ELF-1 (cell line): ENCODE results near the gene CABP1.
"Not testable (repeated sequence)": the region's sequence is repeated elsewhere in the genome, so short reads cannot be mapped to it uniquely, and the experiment has no call there.

ENCODE experiments used
- DNase-seq: peaks from one replicate; pipeline ENCODE4 v3.0.0-alpha.2; 2016; ENCODE audit warnings: low read depth, low spot score

Gene CABP1

DNA sequence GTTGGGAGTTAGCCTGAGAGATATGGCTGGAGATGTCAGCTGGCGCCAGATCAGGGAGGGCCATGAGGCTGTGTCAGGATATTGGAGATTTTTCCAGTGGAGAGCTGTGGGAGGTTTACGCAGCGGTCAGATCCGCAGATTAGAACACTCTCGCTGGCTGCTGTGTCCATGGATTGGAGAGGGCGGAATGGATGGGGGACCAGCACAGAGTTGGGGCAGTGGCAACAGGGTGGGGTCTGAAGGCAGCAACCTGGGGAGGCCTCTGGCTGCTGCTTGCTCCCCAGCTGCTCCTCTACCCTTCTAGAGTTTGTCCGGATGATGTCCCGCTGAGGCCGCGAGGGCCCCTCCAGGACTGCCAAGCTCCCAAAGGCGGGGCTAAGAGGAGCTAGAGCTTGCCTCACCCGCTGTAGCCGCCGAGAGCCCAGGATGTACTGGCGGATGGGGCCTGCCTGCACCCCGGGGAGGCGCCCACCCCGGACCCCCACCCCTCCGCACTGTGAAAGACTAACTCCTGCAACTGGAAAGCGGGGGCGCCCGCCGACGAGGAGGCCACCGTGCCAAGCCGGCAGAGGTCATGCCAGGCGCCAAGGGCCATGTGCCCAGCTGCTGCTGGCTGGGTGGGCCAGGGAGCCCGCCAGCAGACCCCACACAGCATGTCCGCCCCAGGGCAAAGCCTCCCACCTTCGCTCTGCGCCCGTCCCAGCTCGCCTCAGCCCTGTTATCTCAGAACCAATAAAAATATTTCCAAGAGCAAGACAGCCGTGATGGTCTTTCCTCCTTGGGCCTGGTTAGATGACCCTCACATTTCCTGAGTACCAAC is 26.4 kb downstream of the CABP1 start:
- no peak for DNase-seq

DNA sequence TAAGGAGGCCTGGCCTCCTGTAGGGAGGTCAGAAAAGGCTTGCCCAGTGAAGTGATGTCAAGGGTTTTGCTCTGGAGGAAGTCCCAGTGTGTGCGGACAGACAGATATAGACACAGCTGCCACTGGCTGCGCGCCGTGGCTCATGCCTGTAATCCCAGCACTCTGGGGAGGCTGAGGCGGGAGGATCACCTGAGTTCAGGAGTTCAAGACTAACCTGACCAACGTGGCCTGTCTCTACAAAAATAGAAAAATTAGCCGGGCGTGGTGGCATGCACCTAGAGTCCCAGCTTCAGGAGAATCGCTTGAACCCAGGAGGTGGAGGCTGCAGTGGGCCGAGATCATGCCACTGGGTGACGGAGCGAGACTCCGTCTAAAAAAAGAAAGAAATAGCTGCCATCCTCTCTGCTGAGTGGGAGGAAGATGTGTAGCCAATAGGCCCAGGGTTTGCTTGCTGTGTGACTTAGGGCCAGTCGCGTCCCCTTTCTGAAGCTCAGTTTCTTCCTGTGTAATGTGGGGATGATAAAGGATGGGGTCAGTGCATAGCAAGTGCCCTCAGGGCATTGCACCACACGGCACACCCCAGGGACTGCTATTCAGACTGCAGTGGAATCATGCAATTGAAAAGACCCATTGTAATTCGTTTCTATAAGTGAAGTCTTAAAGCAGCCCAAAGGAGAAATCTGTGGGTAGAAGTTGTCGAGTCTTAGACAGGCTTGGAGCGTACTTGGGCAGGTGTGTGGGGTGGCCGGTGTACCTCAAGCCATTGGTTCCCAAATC is 27.9 kb downstream of the CABP1 start:
- peak; percentile 72 for DNase-seq

DNA sequence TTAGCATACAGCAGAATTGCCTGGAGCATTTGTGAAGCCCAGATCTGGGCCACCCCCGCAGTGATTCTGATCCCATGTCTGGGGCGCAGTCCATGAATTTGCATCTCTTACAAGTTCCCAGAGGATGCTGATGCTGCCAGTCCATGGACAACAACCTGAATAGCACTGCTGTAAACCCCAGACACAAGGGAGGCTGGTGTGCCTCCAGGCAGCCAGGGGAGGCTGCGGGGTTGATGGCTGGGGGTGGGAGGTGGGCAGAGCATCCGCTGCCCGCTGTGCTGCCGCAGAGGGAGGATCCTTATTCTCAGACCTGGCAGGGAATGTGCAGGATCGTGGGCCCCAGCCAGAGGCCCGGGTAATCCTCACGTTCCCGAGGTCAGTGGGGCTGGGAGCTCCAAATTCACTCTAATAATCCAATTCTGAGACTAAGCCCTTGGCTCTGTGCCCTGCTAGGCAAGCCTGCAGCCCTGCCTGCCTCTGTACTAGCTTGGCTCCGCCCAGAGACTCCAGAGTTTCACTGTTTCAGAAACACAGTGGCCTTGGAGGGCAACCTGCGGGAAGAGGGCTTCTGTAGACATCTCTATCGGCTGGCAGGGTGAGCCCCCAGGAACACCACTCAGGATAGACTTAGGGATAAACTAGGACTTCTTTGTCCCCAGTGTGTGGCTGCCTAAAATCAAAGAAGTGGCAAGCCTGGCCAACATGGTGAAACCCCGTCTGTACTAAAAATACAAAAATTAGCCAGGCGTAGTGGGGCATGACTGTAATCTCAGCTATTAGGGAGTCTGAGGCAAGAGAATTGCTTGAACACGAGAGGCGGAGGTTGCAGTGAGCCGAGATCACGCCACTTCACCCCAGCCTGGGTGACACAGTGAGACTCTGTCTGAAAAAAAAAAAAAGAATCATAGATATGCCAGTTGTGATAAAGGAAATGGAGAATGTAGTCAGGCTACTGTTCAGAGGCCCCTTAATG is 28.7 kb downstream of the CABP1 start:
- DNase-seq = no peak

DNA sequence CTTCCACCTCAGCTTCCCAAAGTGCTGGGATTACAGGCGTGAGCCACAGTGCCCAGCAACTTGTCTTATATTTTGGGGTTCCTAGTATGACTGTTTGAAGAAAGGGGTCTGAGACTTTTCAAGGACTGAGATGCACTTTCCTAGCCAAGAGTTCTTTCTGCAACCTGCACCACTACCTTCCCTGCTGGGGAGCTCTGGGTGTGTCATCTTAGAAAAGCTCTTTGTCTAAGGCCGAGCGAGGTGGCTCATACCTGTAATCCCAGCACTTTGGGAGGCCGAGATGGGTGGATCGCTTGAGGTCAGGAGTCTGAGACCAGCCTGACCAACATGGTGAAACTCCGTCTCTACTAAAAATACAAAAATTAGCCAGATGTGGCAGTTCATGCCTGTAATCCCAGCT is 29.8 kb downstream of the CABP1 start:
- DNase-seq = not testable (repeated sequence)

DNA sequence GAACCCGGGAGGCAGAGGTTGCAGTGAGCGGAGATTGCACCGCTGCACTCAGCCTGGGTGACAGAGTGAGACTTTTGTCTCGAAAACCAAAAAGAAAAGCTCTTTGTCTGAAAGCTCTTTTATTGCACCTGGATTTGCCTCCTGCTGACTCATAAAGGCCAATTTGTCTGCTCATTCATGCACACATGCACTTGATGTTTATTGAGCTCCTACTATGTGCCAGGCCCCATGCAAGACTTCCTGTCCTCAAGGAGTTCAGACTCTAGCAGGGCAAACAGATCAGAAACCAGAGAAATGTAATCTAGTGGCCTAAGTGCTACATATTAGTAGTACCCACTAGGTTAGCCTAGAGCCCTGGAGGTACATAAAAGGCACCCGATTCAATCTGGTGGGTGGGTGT is 30.2 kb downstream of the CABP1 start:
- no peak for DNase-seq

DNA sequence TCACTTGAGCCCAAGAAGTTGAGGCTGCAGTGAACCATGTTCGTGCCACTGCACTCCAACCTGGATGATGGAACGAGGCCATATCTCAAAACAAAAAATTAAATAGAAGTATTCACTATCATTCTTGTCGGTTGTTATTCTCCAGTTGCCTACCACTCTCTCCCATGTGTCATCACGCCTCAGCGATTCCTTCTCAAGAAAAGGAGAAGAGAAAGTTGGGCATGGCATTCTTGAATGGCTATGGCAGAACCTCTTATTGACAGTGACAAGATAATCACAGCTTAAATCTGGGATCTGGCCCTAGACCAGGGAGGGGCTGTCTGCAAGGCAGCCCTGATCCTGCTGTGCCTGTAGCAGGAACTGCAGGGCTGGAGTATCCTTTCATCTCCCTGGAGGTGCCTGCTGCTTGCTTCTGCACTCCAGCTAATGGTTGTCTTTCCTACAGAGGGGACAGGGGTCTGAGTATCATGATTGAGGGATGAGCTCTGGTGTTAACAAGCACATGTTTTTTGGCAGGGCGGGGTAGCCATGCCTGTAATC is 33.7 kb downstream of the CABP1 start:
- DNase-seq = no peak

DNA sequence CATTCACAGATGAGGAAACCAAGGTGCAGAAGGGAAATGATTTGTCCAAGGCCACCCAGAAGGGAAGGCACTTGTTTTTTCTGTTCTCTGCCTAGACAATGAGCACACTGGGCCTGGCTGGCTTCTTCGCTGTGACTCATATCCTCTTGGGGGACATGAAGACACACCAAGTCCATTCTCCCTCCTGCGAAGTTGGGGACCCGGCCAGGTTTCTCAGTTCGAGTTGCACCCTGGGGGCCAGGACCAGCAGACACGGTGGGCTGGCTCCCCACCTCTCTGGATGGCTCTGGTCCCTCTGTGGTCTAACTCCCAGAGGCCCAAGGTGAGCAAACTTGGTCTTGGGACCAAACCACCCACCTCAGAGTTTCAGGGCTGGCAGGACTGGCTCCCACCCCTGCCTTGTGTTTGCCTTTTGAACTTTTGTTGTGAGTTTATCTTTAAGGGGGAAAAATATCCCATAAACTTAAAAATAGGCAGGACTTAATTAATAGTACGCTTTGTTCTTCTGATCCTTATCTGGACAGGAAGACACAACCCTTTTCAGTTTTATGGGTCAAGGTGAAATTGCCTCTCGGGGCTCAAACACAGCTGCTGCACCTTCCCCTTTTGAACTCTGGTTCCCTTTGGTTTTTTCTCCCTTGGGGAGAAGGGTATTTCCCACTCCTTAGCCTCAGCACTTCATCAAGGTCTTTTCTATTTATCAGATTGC is 37.5 kb downstream of the CABP1 start:
- DNase-seq = no peak

DNA sequence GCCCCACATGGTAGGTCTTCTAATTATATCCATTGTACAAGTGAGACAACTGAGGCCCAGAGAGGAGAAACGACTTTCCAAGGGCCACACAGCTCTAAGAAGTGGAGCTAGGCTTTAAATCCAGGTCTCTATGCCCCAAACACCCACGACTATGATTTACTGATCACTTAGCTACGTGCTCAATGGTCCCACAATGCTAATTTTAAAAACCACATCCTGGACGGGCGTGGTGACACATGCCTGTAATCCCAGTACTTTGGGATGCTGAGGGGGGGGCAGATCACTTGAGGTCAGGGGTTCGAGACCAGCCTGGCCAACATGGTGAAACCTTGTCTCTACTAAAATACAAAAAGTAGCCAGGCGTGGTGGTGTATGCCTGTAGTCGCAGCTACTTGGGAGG is 38.1 kb downstream of the CABP1 start:
- DNase-seq = no peak

DNA sequence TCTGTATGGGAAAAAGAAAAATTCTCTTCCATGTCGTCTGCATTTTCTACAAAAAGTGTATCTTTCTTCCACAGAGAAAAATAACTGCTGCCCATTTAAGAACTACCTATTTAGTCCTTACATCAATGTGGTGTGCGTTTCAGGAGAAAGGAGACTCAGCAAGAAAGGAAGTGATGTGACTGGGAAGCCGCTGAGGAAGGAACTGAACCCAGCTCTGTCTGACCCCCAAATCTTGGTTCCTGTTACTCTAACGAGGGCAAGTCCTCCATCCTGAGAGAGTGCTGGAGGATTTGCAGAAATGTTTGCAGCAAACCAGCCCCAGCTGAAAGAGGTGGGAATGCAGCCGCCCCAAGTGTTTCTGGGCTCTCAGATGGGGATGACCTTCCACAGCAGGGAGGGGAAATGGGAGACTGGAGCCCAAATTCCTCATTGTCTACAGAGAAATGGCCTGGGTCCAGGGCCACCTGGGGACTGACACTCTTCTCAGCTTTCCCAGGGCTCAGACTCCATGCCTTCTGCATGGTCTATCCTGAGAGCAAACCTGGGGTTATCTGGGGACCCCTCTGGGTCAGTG is 39.8 kb downstream of the CABP1 start:
- DNase-seq = no peak

DNA sequence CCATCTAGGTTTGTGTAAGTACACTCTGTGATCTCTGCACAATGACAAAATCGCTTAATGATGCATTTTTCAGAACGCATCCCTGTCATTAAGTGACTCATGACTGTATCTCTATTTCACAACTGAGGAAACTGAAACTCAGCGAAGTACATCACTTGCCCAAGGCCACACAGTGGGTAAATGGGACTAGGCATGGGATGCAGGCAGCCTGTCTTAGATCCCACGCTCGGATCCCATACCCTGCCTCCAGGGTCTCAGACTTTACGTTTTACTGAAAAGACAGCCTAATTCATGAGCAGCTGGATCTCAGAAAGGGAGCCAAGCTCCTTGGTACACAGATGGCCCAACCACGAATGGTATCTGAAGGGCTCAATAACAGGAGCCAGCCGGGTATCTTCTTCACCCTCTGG is 44.1 kb downstream of the CABP1 start:
- DNase-seq = no peak

DNA sequence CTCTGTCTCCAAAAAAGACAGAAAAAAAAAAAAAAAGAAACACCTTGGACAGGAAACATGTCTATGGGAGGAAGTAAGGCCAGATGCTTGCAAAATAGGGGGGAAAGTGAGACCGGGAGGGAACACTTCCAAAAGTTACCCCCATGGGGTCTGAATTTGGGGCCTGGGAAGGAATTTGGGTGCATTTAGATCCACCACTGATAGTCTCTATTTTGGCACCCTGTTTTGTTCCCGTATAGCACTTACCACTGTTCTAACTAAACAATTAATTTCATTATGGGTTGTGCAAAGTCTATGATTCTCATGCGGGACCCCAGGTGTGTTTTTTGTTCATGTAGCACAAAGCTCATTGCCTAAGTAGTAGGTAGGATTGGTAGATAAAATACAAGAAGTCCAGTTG is 45.1 kb downstream of the CABP1 start:
- DNase-seq = no peak

DNA sequence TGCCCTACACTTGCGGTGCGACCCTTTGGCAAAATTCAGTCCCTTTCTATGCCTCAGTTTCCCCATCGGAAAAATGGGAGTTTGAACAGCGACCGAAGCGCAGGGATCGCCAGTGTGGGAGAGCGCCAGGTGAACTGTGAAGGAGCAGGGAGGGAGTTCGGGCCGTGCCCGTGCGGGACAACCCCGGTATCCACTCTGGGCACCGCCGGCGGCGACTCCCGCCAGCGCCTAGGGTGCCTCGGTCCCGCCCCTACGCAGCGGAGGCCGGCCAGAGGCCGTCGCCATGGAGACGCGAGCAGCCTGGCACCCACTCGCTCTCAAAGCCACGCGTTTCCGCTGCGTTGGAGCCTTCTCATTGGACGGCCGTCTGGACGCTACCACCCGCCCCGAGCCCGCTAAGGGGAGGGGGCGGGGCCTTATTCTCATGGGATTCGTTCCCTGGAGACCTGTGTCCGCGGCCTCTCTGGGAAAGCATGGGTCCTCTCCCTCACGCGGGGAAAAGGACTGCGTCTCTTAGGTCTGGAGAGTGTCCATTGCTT is 45.8 kb downstream of the CABP1 start:
- DNase-seq = peak; percentile 99

DNA sequence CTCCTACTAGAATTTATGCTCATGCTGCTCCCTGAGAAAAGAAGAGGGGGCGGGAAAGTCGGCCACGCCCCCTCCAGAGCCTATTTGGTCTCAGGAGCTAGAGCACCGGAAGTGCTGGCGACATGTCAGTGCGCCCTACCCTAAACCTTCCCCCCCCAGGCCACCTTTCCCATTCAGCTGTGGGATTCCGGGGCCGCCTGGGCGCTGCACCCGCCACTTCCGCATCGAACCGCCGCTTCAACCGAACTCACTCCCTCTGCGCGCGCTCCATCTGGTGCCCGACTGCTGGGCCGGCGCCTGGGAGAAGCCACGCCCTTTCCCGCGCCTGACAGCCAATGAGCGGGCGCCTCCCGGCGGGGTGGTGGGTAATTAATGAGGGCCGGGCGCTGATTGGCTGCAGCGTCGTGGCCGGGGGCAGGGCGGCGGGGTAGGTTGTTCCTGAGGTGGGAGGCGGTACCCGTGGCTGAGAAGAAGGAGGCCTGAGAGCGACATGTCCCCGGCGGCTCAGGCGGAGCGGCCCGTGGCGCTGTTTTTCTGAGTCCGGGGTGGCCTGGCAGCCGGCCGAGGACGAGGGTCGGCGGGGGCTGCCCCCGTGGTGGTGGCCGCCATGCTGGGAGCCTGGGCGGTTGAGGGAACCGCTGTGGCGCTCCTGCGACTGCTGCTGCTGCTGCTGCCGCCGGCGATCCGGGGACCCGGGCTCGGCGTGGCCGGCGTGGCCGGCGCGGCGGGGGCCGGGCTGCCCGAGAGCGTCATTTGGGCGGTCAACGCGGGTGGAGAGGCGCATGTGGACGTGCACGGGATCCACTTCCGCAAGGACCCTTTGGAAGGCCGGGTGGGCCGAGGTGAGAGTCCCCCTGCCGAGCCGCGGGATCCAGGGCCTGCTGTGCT is 46.5 kb downstream of the CABP1 start, which contains the start of gene MLEC:
Gene MLEC, plus strand, starts transcription at position 460 of the 888 bp plus-strand sequence. Its CDS starts 148 bp downstream, at position 608.
- peak; percentile 99 for DNase-seq

DNA sequence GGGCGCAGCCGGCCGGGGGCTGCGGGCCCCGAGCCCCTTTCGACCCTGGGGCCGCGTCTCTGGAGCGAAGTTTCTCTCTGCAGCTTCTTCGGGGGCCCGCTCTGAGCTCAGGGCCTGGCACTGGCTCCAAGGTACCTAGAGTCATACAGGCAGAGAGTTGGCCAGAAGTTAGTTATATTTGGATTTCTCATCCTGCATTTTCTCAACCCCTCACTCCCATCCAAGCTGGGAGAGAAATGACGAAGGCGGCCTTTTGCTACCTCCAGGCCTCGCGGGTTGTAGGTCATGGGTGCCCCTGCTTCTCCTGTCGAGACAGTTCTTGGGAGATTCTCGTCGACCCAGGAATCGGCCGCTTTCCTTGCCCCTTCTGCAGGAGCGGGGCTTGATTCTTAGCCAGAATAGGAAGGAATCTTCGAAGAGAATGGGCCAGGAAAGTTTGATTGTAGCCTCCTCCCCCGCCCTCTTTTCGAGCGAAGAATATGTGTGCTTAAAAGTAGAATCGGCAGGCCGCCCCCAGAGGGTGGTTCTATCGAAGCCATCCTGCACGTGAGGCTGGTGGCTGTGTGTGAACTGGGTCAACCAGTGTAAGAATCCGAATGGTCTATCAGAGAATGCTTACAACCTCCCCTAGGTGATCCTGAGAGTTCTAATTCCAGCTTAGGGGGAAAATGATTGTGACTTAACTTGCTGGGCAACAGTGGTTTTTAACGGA is 47.3 kb downstream of the CABP1 start:
- DNase-seq = no peak

DNA sequence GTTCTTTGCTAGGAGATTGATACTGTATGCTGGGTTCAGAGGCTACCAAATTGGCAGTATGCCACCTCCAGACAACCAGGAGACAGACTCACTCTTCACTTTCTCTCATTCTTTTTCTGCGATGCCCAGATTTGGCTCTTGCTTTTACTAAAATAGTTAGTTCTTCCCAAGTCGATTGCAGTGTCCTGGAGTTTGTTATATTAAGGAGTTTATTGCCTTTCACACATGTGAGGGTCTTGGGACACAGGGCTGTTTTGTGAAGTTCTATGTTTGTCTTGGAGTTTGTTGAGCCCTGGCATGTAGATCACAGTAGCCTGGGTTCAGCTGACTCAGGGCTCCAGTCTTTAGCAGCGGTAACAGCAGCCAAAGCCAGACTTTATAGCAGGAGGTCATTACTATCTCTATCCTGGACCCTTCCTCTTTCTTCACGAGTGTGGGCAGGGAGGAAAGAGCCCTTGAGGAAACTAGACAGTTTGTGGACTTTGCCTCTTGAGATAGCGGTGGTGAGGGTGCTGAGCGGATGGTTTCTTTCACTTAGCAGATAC is 48.2 kb downstream of the CABP1 start:
- DNase-seq = no peak

DNA sequence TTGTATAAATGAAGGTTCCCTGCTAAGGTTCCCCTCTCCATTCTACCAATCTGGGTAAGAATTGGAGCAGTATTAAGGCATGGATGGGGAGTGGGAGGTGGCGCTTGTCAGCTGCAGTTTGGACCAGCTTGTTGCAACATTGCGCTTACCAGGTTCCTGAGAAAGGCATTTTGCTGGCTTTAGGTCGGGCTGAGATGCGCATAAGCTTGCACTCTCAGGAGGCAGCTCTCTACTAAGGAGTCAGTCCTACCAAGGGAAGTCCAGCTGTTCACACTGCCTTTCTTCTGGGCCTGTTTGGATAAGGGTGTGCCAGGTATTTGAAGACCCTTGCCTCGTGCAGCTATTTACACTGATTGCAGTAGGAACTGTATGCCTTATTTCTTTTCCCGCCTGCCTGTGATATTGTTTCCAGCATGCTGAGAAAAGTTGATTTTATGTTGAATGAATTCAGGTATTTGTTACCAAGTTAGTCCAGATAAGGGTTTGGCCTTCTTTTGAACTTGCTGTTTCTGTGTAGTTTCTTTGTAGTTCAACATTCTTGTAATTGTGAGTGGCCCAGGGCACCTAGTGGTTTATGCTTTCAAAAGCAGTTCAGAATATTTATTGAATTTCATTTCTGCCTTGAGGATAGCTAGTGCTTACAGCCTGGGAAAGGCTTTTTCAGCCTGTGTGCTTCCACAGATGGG is 49.1 kb downstream of the CABP1 start:
- no peak for DNase-seq

DNA sequence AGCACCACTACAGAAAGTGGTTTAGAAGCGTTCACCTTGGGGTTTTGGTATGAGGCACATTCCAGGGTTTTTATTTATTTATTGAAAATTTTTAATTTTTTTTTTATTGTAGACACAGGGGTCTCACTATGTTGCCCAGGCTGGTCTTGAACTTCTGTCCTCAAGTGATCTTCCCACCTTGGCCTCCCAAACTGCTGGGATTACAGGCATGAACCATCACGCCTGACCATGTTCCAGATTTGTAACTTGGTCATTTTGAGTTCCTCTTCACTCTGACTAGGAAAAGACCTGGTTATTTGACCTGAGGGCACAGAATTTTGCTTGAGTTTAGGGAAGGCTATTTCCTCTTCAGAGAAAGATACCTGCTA is 49.6 kb downstream of the CABP1 start:
- DNase-seq = no peak

DNA sequence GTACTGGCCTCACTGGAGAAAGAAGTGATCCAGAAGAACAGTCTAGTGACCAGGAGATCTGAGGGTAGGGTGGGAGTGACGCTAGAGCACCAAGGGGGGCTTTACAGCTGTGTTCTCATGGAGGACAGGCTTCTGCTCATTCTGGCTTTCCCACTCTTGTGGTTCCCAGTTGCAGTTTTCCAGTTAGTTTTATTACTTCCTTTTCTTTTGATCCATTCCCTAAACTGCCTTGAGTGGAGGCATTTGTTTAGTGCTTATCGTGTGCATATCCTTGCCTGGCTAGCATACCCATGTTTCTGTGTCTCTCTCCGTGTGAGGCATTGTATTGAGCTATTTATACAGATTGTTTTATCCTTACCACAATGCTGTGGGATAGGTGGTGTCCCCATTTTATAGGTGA is 50.6 kb downstream of the CABP1 start:
- no peak for DNase-seq
